HCT116 (cell line): ENCODE measurements around the gene ERCC4. TPM values are rescaled to one million over a fixed set of nuclear protein-coding genes. Genes with fewer than 3 reads are reported as not detected.

Experiments
- ATAC-seq: fragments of 200-7000 bp; cut with Tn5 transposase; 2 replicates; pipeline ENCODE4 v1.9.1; 2020; ENCODE audit warnings: mild to moderate bottlenecking, moderate library complexity
- BruUV-seq: library from RNA; stranded (reverse); fragments of 400-500 nt; replicated peaks from 2 replicates; lab custom pipeline; 2021; lab: Mats Ljungman, UMichigan
- CTCF ChIA-PET: fragments of 300-600 bp; sonication (Branson Sonifier 250); formaldehyde crosslinking; loops from one replicate; lab custom pipeline; 2021; ENCODE audit warnings: antibody characterized with exemption; lab: Charles Lee
- POLR2A ChIA-PET: fragments of 300-600, 350-600 bp; sonication (Branson Sonifier 250); formaldehyde crosslinking; loops from one replicate; lab custom pipeline; 2021; ENCODE audit warnings: antibody characterized with exemption; lab: Charles Lee
- RAD21 ChIA-PET, 2 experiments: fragments of 300-600 bp; sonication (Branson Sonifier 250); formaldehyde crosslinking; loops; one replicate each; lab custom pipeline; 2023; ENCODE audit warnings: low total read pairs in 2 of 2; ENCODE audit not compliant: uncharacterized antibody in 2 of 2, unreplicated experiment in 2 of 2, low non-redundant PET in 1 of 2; lab: Charles Lee
- DNase-seq: peaks from one replicate; pipeline ENCODE4 v3.0.0-alpha.2; 2010; ENCODE audit warnings: low read depth, low spot score
- H2AFZ ChIP-seq: fragments of 200-600 bp; shearing (Covaris generic), sonication (generic); 2 replicates; pipeline ENCODE4 v1.6.1; 2017; ENCODE audit warnings: low read depth, mixed run types, mixed read lengths, antibody characterized with exemption, low read length; ENCODE audit not compliant: poor library complexity, severe bottlenecking
- H3K27ac ChIP-seq: 2 replicates; pipeline ENCODE4 v1.5.1; 2012; ENCODE audit warnings: low read depth, low read length
- H3K27me3 ChIP-seq: fragments of 200-600 bp; sonication (generic); 2 replicates; pipeline ENCODE4 v1.6.1; 2016; ENCODE audit warnings: mixed run types, low read length, mixed read lengths; ENCODE audit not compliant: insufficient read depth
- H3K36me3 ChIP-seq, 2 experiments: fragments of 200-500 bp in 1 of 2; fragments of 200-600 bp in 1 of 2; sonication (Bioruptor generic) in 1 of 2; sonication (generic) in 1 of 2; 2 replicates each; pipeline versions ENCODE4 v1.5.1 to v1.6.1; 2014 to 2016; ENCODE audit warnings: low read length in 2 of 2, inconsistent platforms in 1 of 2, mixed read lengths in 1 of 2, mixed run types in 1 of 2; ENCODE audit not compliant: insufficient read depth in 2 of 2, control insufficient read depth in 1 of 2
- H3K4me1 ChIP-seq, 2 experiments: fragments of 200-600 bp in 1 of 2; sonication (generic) in 1 of 2; 2 replicates each; pipeline versions ENCODE4 v1.5.1 to v1.6.1; 2012 to 2017; ENCODE audit warnings: low read length in 2 of 2, inconsistent platforms in 1 of 2, mild to moderate bottlenecking in 1 of 2, mixed read lengths in 1 of 2, mixed run types in 1 of 2, moderate library complexity in 1 of 2; ENCODE audit not compliant: insufficient read depth in 2 of 2, control insufficient read depth in 1 of 2
- H3K4me2 ChIP-seq: fragments of 200-600 bp; sonication (generic); 2 replicates; pipeline ENCODE4 v1.6.1; 2017; ENCODE audit warnings: mixed run types, low read length, mixed read lengths
- H3K4me3 ChIP-seq, 2 experiments: fragments of 200-600 bp in 1 of 2; sonication (generic) in 1 of 2; replicated peaks in 1 of 2; 2 replicates each; pipeline ENCODE4 v1.5.1; 2011 to 2016; ENCODE audit warnings: low read length in 2 of 2, control low read depth in 1 of 2, low read depth in 1 of 2, mild to moderate bottlenecking in 1 of 2, mixed read lengths in 1 of 2, mixed run types in 1 of 2
- H3K79me2 ChIP-seq: fragments of 200-600 bp; sonication (generic); 2 replicates; pipeline ENCODE4 v1.6.1; 2017; ENCODE audit warnings: mild to moderate bottlenecking, mixed run types, low read length, moderate library complexity, mixed read lengths; ENCODE audit not compliant: insufficient read depth
- H3K9ac ChIP-seq: fragments of 200-600 bp; sonication (generic); 2 replicates; pipeline ENCODE4 v1.6.1; 2016; ENCODE audit warnings: low read length, mixed read lengths
- H3K9me2 ChIP-seq: fragments of 200-600 bp; sonication (generic), shearing (Covaris generic); 2 replicates; pipeline ENCODE4 v1.6.1; 2017; ENCODE audit warnings: mixed run types, mild to moderate bottlenecking, moderate library complexity; ENCODE audit not compliant: insufficient read depth
- H3K9me3 ChIP-seq, 2 experiments: fragments of 200-500 bp in 1 of 2; fragments of 200-600 bp in 1 of 2; sonication (Bioruptor generic) in 1 of 2; sonication (generic) in 1 of 2; 2 replicates each; pipeline ENCODE4 v1.6.1; 2014 to 2017; ENCODE audit warnings: low read length in 2 of 2, mixed read lengths in 2 of 2, inconsistent platforms in 1 of 2, low read depth in 1 of 2, mild to moderate bottlenecking in 1 of 2, mixed run types in 1 of 2, moderate library complexity in 1 of 2; ENCODE audit not compliant: control insufficient read depth in 1 of 2, insufficient read depth in 1 of 2
- H4K20me1 ChIP-seq: fragments of 200-600 bp; sonication (generic), shearing (Covaris generic); 2 replicates; pipeline ENCODE4 v1.6.1; 2017; ENCODE audit warnings: mixed run types, mild to moderate bottlenecking, moderate library complexity; ENCODE audit not compliant: insufficient read depth
- ATF3 ChIP-seq: IDR thresholded peaks from 2 replicates; pipeline ENCODE4 v1.6.1; 2012
- CBX3 ChIP-seq: IDR thresholded peaks from 2 replicates; pipeline ENCODE4 v1.6.1; 2012; ENCODE audit warnings: low read depth
- CEBPB ChIP-seq: IDR thresholded peaks from 2 replicates; pipeline ENCODE4 v1.6.1; 2012; ENCODE audit warnings: low read depth
- CTCF ChIP-seq, 3 experiments: fragments of 200-600 bp in 1 of 3; sonication (generic) in 1 of 3; IDR thresholded peaks in 2 of 3; conservative IDR thresholded peaks in 1 of 3; 2 replicates each; pipeline ENCODE4 v1.5.1; 2012 to 2017; ENCODE audit warnings: low read depth in 2 of 3, low read length in 2 of 3, antibody characterized with exemption in 1 of 3, borderline replicate concordance in 1 of 3, control low read depth in 1 of 3, mild to moderate bottlenecking in 1 of 3, mixed read lengths in 1 of 3, mixed run types in 1 of 3, moderate library complexity in 1 of 3; ENCODE audit not compliant: insufficient read depth in 1 of 3
- ELF1 ChIP-seq: IDR thresholded peaks from 2 replicates; pipeline ENCODE4 v1.6.1; 2012; ENCODE audit warnings: low read depth, borderline replicate concordance
- EZH2 ChIP-seq: fragments of 200-600 bp; sonication (generic); IDR thresholded peaks from 2 replicates; pipeline ENCODE4 v1.6.1; 2017; ENCODE audit warnings: antibody characterized with exemption, mixed run types
- EZH2phosphoT487 ChIP-seq: fragments of 200-600 bp; IDR thresholded peaks from 2 replicates; pipeline ENCODE4 v1.6.1; 2018; ENCODE audit warnings: antibody characterized with exemption, borderline replicate concordance
- FOSL1 ChIP-seq: IDR thresholded peaks from 2 replicates; pipeline ENCODE4 v1.6.1; 2012; ENCODE audit warnings: low read depth
- JUND ChIP-seq: IDR thresholded peaks from 2 replicates; pipeline ENCODE4 v1.6.1; 2012
- POLR2AphosphoS5 ChIP-seq: IDR thresholded peaks from 2 replicates; pipeline ENCODE4 v1.6.1; 2011; ENCODE audit warnings: mild to moderate bottlenecking, low read depth, low read length, moderate library complexity
- RAD21 ChIP-seq: IDR thresholded peaks from 2 replicates; pipeline ENCODE4 v1.6.1; 2012; ENCODE audit warnings: low read depth, mild to moderate bottlenecking
- SP1 ChIP-seq: IDR thresholded peaks from 2 replicates; pipeline ENCODE4 v1.6.1; 2012; ENCODE audit warnings: low read depth
- SRF ChIP-seq: IDR thresholded peaks from 2 replicates; pipeline ENCODE4 v1.6.1; 2012; ENCODE audit warnings: low read depth
- TCF7L2 ChIP-seq: IDR thresholded peaks from 2 replicates; pipeline ENCODE4 v1.7.0; 2011; ENCODE audit warnings: borderline replicate concordance, inconsistent platforms; ENCODE audit not compliant: insufficient read depth, insufficient read length; ENCODE audit errors: extremely low read depth
- YY1 ChIP-seq: IDR thresholded peaks from 2 replicates; pipeline ENCODE4 v1.6.1; 2011; ENCODE audit warnings: low read length, low read depth, moderate library complexity, mild to moderate bottlenecking; ENCODE audit not compliant: insufficient replicate concordance; ENCODE audit errors: extremely low read depth
- ZFX ChIP-seq: fragments of 450-650 bp; IDR thresholded peaks from 2 replicates; pipeline ENCODE4 v1.6.1; 2017
- ZNF274 ChIP-seq: fragments of 200-500 bp; sonication (Bioruptor generic); IDR thresholded peaks from 2 replicates; pipeline ENCODE4 v1.6.1; 2014; ENCODE audit warnings: mild to moderate bottlenecking, low read depth, low read length, inconsistent platforms
- intact Hi-C: fragments of 100-400 bp; cut with micrococcal nuclease; formaldehyde crosslinking; loops from 2 replicates; pipeline ENCODE4 v1.10.0; 2022
- total RNA-seq: library from RNA; stranded (reverse); gene quantifications from one replicate; pipeline ENCODE4 v1.2.1, GENCODE V29; 2021; ENCODE audit not compliant: unreplicated experiment
- TF ChIP-seq, protein P1 (sequence below): IDR thresholded peaks from 2 replicates; pipeline ENCODE4 v1.6.1; 2011; ENCODE audit warnings: mild to moderate bottlenecking, low read length, moderate library complexity; ENCODE audit not compliant: insufficient replicate concordance; ENCODE audit errors: extremely low read depth
- TF ChIP-seq, protein P2 (sequence below): IDR thresholded peaks from 2 replicates; pipeline ENCODE4 v1.6.1; 2012; ENCODE audit warnings: low read depth
- TF ChIP-seq, protein P3 (sequence below): IDR thresholded peaks from 2 replicates; pipeline ENCODE4 v1.6.1; 2012

Gene ERCC4
- total RNA-seq, 1 experiment from 2014 or later: 10.4 TPM

GRCh38 chr16:13973321-13974023, 53.5 kb downstream of the ERCC4 start:
- H3K4me3 ChIP-seq: no peak overlapping the region
- H3K4me2 ChIP-seq: no peak overlapping the region
- RAD21 ChIA-PET: no interaction called here
- no peak for DNase-seq
- CTCF ChIA-PET: no interaction called here
- H2AFZ ChIP-seq: no peak overlapping the region
- H3K36me3 ChIP-seq: no peaks in the 10 kb centered on the region
- H3K79me2 ChIP-seq: no peaks in the 10 kb centered on the region
- no peaks in the 10 kb centered on the region for H4K20me1 ChIP-seq
- no peaks in the 10 kb centered on the region for H3K4me1 ChIP-seq
- H3K27me3 ChIP-seq: no peaks in the 10 kb centered on the region
- POLR2A ChIA-PET: no interaction called here
- H3K9me2 ChIP-seq: no peaks in the 10 kb centered on the region
- TF ChIP-seq, protein P1, sequence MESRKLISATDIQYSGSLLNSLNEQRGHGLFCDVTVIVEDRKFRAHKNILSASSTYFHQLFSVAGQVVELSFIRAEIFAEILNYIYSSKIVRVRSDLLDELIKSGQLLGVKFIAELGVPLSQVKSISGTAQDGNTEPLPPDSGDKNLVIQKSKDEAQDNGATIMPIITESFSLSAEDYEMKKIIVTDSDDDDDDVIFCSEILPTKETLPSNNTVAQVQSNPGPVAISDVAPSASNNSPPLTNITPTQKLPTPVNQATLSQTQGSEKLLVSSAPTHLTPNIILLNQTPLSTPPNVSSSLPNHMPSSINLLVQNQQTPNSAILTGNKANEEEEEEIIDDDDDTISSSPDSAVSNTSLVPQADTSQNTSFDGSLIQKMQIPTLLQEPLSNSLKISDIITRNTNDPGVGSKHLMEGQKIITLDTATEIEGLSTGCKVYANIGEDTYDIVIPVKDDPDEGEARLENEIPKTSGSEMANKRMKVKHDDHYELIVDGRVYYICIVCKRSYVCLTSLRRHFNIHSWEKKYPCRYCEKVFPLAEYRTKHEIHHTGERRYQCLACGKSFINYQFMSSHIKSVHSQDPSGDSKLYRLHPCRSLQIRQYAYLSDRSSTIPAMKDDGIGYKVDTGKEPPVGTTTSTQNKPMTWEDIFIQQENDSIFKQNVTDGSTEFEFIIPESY: no peak
- TF ChIP-seq JUND: no peak
- no peak for TF ChIP-seq RAD21
- no peak for TF ChIP-seq ZFX
- TF ChIP-seq ZNF274: no peak
- no peak for TF ChIP-seq CBX3
- TF ChIP-seq FOSL1: no peak
- no peak for TF ChIP-seq TCF7L2
- no peak for TF ChIP-seq POLR2AphosphoS5
- TF ChIP-seq SRF: no peak
- TF ChIP-seq EZH2phosphoT487: no peak
- no peak for TF ChIP-seq ELF1
- no peak for TF ChIP-seq SP1
- TF ChIP-seq CTCF (IDR thresholded peaks at IDR 0.05 in 2 of 3, conservative IDR thresholded peaks at IDR 0.05 in 1 of 3; ENCODE audit: borderline replicate concordance in 1 of 3, insufficient read depth in 1 of 3, low read depth in 2 of 3, low read length in 2 of 3): no peak
- TF ChIP-seq YY1: no peak
- no peak for TF ChIP-seq CEBPB
- TF ChIP-seq, protein P2, sequence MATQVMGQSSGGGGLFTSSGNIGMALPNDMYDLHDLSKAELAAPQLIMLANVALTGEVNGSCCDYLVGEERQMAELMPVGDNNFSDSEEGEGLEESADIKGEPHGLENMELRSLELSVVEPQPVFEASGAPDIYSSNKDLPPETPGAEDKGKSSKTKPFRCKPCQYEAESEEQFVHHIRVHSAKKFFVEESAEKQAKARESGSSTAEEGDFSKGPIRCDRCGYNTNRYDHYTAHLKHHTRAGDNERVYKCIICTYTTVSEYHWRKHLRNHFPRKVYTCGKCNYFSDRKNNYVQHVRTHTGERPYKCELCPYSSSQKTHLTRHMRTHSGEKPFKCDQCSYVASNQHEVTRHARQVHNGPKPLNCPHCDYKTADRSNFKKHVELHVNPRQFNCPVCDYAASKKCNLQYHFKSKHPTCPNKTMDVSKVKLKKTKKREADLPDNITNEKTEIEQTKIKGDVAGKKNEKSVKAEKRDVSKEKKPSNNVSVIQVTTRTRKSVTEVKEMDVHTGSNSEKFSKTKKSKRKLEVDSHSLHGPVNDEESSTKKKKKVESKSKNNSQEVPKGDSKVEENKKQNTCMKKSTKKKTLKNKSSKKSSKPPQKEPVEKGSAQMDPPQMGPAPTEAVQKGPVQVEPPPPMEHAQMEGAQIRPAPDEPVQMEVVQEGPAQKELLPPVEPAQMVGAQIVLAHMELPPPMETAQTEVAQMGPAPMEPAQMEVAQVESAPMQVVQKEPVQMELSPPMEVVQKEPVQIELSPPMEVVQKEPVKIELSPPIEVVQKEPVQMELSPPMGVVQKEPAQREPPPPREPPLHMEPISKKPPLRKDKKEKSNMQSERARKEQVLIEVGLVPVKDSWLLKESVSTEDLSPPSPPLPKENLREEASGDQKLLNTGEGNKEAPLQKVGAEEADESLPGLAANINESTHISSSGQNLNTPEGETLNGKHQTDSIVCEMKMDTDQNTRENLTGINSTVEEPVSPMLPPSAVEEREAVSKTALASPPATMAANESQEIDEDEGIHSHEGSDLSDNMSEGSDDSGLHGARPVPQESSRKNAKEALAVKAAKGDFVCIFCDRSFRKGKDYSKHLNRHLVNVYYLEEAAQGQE: no peak
- TF ChIP-seq, protein P3, sequence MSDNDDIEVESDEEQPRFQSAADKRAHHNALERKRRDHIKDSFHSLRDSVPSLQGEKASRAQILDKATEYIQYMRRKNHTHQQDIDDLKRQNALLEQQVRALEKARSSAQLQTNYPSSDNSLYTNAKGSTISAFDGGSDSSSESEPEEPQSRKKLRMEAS: no peak
- no peak for TF ChIP-seq ATF3
- no peak for TF ChIP-seq EZH2
- TF ChIP-seq, all 23 proteins: peak for 0
- intact Hi-C loops: loop anchor here (10.0 kb wide), 1 partner anchor 61 kb away; no protein-coding TSS in a partner anchor
- ATAC-seq: no peak
- BruUV-seq: no TSS peak
- no peak overlapping the region for H3K9ac ChIP-seq
- H3K9me3 ChIP-seq: no peaks in the 10 kb centered on the region
- no peak overlapping the region for H3K27ac ChIP-seq
